GM20000 (cell line): Measurements from ENCODE around the gene MYL6.

ENCODE experiments used
- DNase-seq: peaks from one replicate; pipeline ENCODE4 v3.0.0; 2012; ENCODE audit warnings: low spot score
- CTCF ChIP-seq: IDR thresholded peaks from 2 replicates; pipeline ENCODE4 v1.5.1; 2012; ENCODE audit warnings: mild to moderate bottlenecking, control low read depth; ENCODE audit errors: extremely low read depth, missing control alignments

Gene MYL6

GRCh38 chr12:56127485-56127887 is 30.7 kb upstream of the MYL6 start:
- DNase-seq = no peak
- TF ChIP-seq CTCF = no peak

- TF ChIP-seq CTCF = no peak
- DNase-seq = peak; percentile 96
Observed at GRCh38 chr12:56127888-56128669, 30.1 kb upstream of the MYL6 start, which contains the start of gene ESYT1. ESYT1 (plus strand) TSS chr12:56128267; CDS start chr12:56128320, 53 bp downstream.

GRCh38 chr12:56128670-56129205 is 29.4 kb upstream of the MYL6 start:
- TF ChIP-seq CTCF = no peak
- no peak for DNase-seq

- no peak for TF ChIP-seq CTCF
- DNase-seq = peak; percentile 65
Observed at GRCh38 chr12:56129206-56129941, 28.8 kb upstream of the MYL6 start.

- DNase-seq = no peak
- TF ChIP-seq CTCF = no peak
Observed at GRCh38 chr12:56129942-56130495, 28.1 kb upstream of the MYL6 start.

GRCh38 chr12:56130876-56131275 is 27.3 kb upstream of the MYL6 start:
- DNase-seq = no peak
- no peak for TF ChIP-seq CTCF

- DNase-seq = no peak
- TF ChIP-seq CTCF = no peak
Observed at GRCh38 chr12:56134897-56135296, 23.3 kb upstream of the MYL6 start.
